ENCODE measurements around the gene RAP1GDS1. TPM values are rescaled to one million over a fixed set of nuclear protein-coding genes. Genes with fewer than 3 reads are reported as not detected.
"Not testable (repeated sequence)": the region's sequence is repeated elsewhere in the genome, so short reads cannot be mapped to it uniquely, and the experiment has no call there.

Gene RAP1GDS1
- total RNA-seq, 1 experiment from 2014 or later: 54.6 TPM

- DNase-seq (ENCODE audit: low read depth): no peak
These were observed 91.2 kb downstream of the RAP1GDS1 start for GRCh38 chr4:98352396-98352795.

DNA sequence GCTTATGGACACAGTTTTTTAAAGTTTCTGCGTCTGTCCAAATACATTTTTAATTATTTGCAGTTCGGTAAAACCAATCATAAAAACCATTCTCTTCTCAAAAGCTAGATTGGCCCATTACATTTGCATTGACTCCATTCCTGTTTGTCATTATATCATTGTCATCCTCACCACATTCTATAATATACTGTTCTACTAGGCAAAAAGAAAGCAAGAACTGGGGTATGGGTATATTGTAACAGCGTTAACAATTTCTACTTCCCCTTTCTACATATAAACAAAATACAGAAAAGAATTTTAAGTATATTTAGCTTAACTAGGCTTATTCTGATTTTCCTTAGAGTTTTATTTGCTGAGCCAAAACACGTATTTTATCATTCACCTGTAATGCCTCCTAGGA is 91.8 kb downstream of the RAP1GDS1 start:
- no peak for DNase-seq (ENCODE audit: low read depth)

DNA sequence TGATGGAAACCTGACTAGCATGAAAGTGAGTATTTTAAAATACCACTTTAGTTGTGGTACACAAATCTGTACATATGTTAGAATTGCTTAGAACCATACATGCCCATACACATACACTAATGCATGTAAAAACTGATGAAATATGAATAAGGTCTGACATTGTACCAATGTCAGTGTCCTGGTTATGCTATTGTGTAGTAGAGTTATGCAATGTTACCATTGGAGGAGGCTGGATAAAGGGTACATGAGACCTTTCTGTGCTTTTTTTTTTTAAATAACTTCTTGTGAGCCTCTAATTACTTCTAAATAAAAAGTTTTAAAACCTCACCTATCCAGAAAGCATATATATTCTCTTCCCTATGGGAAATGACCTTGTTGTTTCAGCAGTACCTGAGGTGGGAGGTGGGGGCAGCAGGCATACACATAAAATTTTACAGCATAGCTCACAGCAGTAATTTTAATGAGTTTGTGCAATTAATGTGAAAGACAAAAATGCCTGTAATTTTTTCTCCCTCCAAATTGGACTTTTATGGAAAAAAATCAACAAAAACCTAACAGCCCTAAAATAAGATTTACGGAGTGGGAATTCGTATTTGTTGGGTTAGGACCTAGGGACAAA is 97.6 kb downstream of the RAP1GDS1 start:
- no peak for DNase-seq (ENCODE audit: low read depth)

DNA sequence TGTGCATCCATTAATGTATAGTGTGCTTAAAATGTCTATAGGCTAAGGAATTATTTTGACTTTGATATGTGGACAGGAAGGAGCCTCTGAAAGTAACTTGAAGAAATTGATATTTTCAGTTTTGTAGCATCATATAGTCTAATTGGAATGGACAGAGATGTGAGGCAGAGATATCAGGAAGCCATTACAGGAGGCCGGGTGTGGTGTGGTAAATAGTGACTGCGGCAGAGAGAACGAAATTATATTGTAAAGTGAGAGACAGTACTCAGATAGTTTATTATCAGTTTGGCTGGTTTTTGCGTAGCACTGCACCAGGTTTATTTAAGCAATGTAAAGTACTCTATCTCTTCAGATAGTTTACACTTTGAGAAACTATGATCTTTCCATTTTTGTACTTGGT is 98.5 kb downstream of the RAP1GDS1 start:
- no peak for DNase-seq (ENCODE audit: low read depth)

DNA sequence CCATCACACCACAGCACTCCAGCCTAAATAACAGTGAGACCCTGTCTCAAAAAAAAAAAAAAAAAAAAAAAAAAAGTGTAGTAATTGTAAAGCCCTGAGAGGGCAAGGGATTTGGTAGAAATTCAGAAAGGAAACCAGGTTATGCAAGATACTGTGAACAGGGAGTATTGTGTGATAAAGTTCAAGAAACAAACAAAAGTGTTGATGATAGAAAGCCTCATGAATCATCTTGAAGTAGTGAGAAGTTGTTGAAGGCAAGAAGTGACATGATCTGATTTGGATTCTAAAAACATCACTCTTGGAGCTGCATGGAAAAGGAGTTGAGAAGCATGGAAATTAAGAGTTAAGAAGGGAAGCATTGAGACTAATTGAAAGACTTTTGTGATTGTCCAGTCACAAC is 102.2 kb downstream of the RAP1GDS1 start:
- no peak for DNase-seq (ENCODE audit: low read depth)

- DNase-seq (ENCODE audit: low read depth): not testable (repeated sequence)
These were observed 105.1 kb downstream of the RAP1GDS1 start for GRCh38 chr4:98366275-98366674.

- not testable (repeated sequence) for DNase-seq (ENCODE audit: low read depth)
These were observed 106.8 kb downstream of the RAP1GDS1 start for GRCh38 chr4:98368000-98368399.

GRCh38 chr4:98369322-98369721 is 108.1 kb downstream of the RAP1GDS1 start:
- no peak for DNase-seq (ENCODE audit: low read depth)

DNA sequence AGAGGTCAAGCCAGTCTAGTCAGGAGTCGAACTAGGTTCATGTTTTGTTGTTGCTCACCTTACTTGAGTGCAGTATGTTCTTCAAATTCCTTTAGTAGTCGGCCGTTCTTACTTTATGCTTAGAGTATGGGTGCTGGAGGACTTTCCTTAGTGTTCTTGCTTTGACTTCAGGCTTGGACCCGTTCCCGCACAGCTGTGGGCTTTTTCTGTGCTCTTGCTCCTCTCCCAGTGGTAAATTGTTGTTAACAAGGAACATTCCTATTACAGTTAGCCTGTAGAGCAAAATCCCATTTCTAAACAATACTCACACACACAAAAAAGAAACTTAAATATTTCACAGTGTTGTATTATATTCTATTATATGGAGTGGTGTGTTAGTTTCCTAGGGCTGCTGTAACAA is 113.5 kb downstream of the RAP1GDS1 start:
- DNase-seq (ENCODE audit: low read depth): no peak

GRCh38 chr4:98377559-98377958 is 116.4 kb downstream of the RAP1GDS1 start:
- DNase-seq (ENCODE audit: low read depth): peak; percentile 1

DNA sequence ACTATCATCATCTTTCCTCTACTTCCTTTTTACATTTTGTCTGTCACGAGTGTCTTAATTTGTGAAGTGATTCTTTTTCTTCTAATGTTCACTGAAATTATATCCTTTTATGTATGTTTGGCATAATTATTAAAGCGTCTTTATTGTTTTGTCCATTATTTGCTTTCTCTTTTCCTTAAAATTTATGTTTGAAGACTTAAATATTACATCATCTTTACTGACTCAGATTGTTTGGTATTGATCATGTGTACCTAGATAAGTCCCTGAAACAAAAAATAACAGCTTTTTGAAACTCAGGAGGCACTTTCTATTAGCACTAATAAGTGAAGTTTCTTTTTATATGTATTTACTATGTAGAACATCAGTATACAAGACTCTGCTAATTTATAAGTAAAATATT is 120.1 kb downstream of the RAP1GDS1 start:
- no peak for DNase-seq (ENCODE audit: low read depth)

DNA sequence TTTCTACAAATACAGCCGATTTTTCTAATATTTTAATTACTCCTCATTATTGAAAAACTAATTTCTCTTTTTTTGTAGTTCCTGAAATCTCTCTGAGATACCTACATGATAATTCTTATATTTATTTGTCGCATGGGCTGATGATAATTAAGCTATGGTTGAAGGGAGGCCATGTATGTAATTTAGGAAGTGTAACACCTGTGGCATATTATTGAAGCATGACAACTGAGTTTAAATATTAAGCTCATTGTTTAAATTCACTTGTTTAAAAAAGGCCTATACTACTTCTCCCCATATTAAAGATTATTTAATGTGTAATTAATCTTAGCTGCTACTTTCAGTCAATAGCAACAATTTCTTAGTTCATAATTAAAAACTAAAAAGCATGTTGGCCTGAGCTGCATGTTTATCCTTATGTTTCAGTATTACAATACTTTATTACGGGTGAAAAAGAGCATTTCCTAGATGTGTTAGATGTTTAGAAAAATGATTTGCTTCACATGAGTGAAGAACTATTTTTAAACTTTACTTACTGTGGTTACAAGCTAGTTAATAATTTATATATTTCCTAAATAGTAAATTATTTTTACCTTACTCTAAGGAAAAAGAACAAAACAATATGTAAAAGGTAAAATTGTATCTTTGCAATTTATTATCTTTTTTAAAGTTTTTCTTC is 122.4 kb downstream of the RAP1GDS1 start:
- no peak for DNase-seq (ENCODE audit: low read depth)

GRCh38 chr4:98385831-98386230 is 124.6 kb downstream of the RAP1GDS1 start:
- DNase-seq (ENCODE audit: low read depth): no peak

- no peak for DNase-seq (ENCODE audit: low read depth)
These were observed 126.3 kb downstream of the RAP1GDS1 start for GRCh38 chr4:98387345-98388026.

- peak; percentile 9 for DNase-seq (ENCODE audit: low read depth)
These were observed 132.9 kb downstream of the RAP1GDS1 start for GRCh38 chr4:98394134-98394533.

GRCh38 chr4:98399915-98400314 is 138.7 kb downstream of the RAP1GDS1 start:
- no peak for DNase-seq (ENCODE audit: low read depth)

DNA sequence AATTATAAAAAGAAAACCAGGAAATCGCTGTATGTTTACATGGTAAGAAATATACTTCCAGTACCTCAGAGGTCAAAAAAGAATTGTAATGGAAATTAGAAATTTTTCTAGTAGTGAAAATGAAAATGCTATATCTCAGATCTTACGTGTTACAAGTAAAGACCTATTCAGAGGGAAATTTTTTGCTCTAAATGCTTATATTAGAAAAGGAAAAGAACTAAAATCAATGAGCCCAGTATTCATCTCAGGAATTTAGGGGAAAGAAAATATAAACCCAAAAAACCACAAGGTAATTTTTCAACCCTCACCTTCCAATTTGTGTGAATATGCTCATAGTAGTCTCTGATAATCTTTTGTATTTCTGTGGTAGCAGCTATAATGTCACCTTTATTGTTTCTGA is 145.6 kb downstream of the RAP1GDS1 start:
- DNase-seq (ENCODE audit: low read depth): no peak

DNA sequence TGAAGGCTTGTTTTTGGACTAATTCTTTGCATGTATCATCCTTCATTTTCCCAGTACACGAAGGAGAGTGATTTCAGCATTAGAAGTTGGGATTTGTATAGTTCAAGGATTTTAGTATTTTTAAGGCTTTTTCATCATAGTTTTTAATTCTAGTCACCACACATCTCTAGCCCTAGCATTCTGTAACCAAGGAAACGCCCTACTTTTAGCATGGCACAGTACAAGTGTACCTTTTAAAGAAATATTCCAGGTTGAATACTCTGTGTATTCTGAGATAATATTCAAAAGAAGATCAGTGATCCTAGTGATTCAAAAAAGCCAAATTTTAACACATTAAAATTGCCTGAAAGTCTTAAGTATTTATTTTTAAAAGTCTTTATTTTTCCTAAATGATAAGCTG is 150.5 kb downstream of the RAP1GDS1 start:
- DNase-seq (ENCODE audit: low read depth): no peak

- no peak for DNase-seq (ENCODE audit: low read depth)
These were observed 155.7 kb downstream of the RAP1GDS1 start for GRCh38 chr4:98416844-98417243.

DNA sequence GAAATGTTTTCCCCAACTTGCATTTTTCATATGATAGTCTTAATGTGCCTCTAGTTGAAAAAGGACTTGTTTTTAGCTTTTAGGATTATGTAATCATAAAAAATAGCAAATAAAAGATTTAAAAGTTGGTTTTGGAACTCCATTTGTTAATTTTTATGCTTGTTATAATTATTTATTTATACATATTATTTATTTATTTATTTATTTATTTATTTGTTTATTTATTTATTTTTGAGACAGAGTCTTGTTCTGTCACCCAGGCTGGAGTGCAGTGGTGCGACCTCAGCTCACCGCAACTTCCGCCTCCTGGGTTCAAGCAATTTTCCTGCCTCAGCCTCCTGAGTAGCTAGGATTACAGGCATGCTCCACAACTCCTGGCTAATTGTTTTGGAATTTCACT is 159.0 kb downstream of the RAP1GDS1 start:
- DNase-seq (ENCODE audit: low read depth): not testable (repeated sequence)

GRCh38 chr4:98421111-98421510 is 159.9 kb downstream of the RAP1GDS1 start:
- DNase-seq (ENCODE audit: low read depth): peak; percentile 53

DNA sequence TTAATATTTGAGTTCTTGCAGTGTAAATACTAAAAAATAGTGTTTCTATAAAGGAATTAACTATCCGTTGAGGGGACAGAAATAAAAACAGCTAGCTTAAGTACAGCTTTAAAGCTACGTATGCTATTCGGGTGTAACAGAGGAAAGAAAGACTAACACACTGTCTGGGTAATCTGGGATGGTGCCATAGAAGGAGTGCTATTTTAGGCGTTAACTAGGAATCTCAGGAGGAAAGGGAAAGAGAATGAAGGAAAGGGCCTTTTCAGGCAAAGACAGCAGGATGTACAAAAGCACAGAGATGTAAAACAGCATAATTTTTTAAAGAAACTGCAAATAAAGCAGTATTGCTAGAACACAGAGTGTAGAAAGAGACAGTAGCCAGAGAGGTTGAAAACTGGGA is 161.8 kb downstream of the RAP1GDS1 start:
- no peak for DNase-seq (ENCODE audit: low read depth)
